ENCODE results near the gene NDUFA12. TPM values are rescaled to one million over a fixed set of nuclear protein-coding genes. Genes with fewer than 3 reads are reported as not detected.

The NDUFA12 gene
- 116 and 123 TPM in 2 replicates for total RNA-seq (2014; rRNA removed; shearing (Covaris generic))

- Histone ChIP-seq H3K4me3 (peak within 1 kb of the TSS; percentile 75), H3K9me3 (replicated peaks) (no peaks in the 10 kb centered on the region; the same call in 1 of the 2 replicates), H3K4me1 (peaks cover 2% of the 10 kb centered on the region; the same call in 1 of the 2 replicates), H3K27me3 (no peaks in the 10 kb centered on the region), H3K36me3 (peaks cover 8% of the 10 kb centered on the region; the same call in 1 of the 2 replicates), H3K27ac (peak within 1 kb of the TSS; percentile 65)
- peak; percentile 96 for DNase-seq
Observed at GRCh38 chr12:95003213-95003920, at the start of gene NDUFA12. Gene NDUFA12, minus strand, starts transcription at chr12:95003697. Its CDS starts 17 bp downstream, at chr12:95003680.

- Histone ChIP-seq H3K36me3 (peaks cover 36% of the 10 kb centered on the region), H3K27me3 (no peaks in the 10 kb centered on the region), H3K27ac (no peak overlapping the region), H3K4me3 (no peak overlapping the region), H3K4me1 (peaks cover 13% of the 10 kb centered on the region), H3K9me3 (replicated peaks) (no peaks in the 10 kb centered on the region)
- no peak for DNase-seq
Observed at GRCh38 chr12:95051241-95051640, 47.7 kb upstream of the NDUFA12 start.

GRCh38 chr12:95037906-95038305, 34.4 kb upstream of the NDUFA12 start:
- Histone ChIP-seq H3K9me3 (replicated peaks) (no peaks in the 10 kb centered on the region), H3K27me3 (no peaks in the 10 kb centered on the region), H3K4me1 (no peaks in the 10 kb centered on the region), H3K36me3 (peaks cover 7% of the 10 kb centered on the region), H3K27ac (no peak overlapping the region), H3K4me3 (no peak overlapping the region)
- DNase-seq, result no peak

GRCh38 chr12:95034750-95035149, 31.3 kb upstream of the NDUFA12 start:
- no peak for DNase-seq
- no peak overlapping the region for H3K27ac ChIP-seq
- no peak overlapping the region for H3K4me3 ChIP-seq
- H3K9me3 ChIP-seq (replicated peaks), result no peaks in the 10 kb centered on the region
- peaks cover 10% of the 10 kb centered on the region for H3K36me3 ChIP-seq
- H3K4me1 ChIP-seq, result no peaks in the 10 kb centered on the region
- H3K27me3 ChIP-seq, result no peaks in the 10 kb centered on the region

GRCh38 chr12:95022477-95022876, 19.0 kb upstream of the NDUFA12 start:
- no peak overlapping the region for H3K27ac ChIP-seq
- H3K36me3 ChIP-seq, result peaks cover 17% of the 10 kb centered on the region
- H3K9me3 ChIP-seq (replicated peaks), result no peaks in the 10 kb centered on the region
- DNase-seq, result no peak
- no peaks in the 10 kb centered on the region for H3K27me3 ChIP-seq
- H3K4me3 ChIP-seq, result no peak overlapping the region
- H3K4me1 ChIP-seq, result no peaks in the 10 kb centered on the region

- H3K4me3 ChIP-seq, result no peak overlapping the region
- no peaks in the 10 kb centered on the region for H3K27me3 ChIP-seq
- peaks cover 5% of the 10 kb centered on the region; the same call in 1 of the 2 replicates for H3K36me3 ChIP-seq
- DNase-seq, result no peak
- H3K4me1 ChIP-seq, result no peaks in the 10 kb centered on the region
- no peaks in the 10 kb centered on the region for H3K9me3 ChIP-seq (replicated peaks)
- no peak overlapping the region for H3K27ac ChIP-seq
Observed at GRCh38 chr12:95017482-95017881, 14.0 kb upstream of the NDUFA12 start.

- H3K27ac ChIP-seq, result no peak overlapping the region
- no peaks in the 10 kb centered on the region for H3K9me3 ChIP-seq (replicated peaks)
Observed at GRCh38 chr12:95016120-95016519, 12.6 kb upstream of the NDUFA12 start.

GRCh38 chr12:95014554-95014953, 11.1 kb upstream of the NDUFA12 start:
- Histone ChIP-seq H3K27ac (no peak overlapping the region), H3K4me1 (no peaks in the 10 kb centered on the region), H3K9me3 (replicated peaks) (no peaks in the 10 kb centered on the region), H3K27me3 (no peaks in the 10 kb centered on the region), H3K4me3 (no peak overlapping the region), H3K36me3 (peaks cover 1% of the 10 kb centered on the region; the same call in 1 of the 2 replicates)
- no peak for DNase-seq

More at GRCh38 chr12:95016120-95016519, 12.6 kb upstream of the NDUFA12 start:
- no peak for DNase-seq
- H3K27me3 ChIP-seq, result no peaks in the 10 kb centered on the region
- H3K4me3 ChIP-seq, result no peak overlapping the region
- H3K36me3 ChIP-seq, result peaks cover 5% of the 10 kb centered on the region; the same call in 1 of the 2 replicates
- no peaks in the 10 kb centered on the region for H3K4me1 ChIP-seq

GRCh38 chr12:95006206-95006605, 2.7 kb upstream of the NDUFA12 start:
- Histone ChIP-seq H3K27me3 (no peaks in the 10 kb centered on the region), H3K27ac (no peak overlapping the region), H3K4me3 (no peak overlapping the region), H3K4me1 (peaks cover 2% of the 10 kb centered on the region; the same call in 1 of the 2 replicates), H3K36me3 (no peaks in the 10 kb centered on the region), H3K9me3 (replicated peaks) (no peaks in the 10 kb centered on the region; the same call in 1 of the 2 replicates)
- no peak for DNase-seq

GRCh38 chr12:95004610-95005009, 1.1 kb upstream of the NDUFA12 start:
- H3K4me3 ChIP-seq, result no peak overlapping the region
- H3K9me3 ChIP-seq (replicated peaks), result no peaks in the 10 kb centered on the region; the same call in 1 of the 2 replicates
- H3K36me3 ChIP-seq, result peaks cover 4% of the 10 kb centered on the region; the same call in 1 of the 2 replicates
- H3K27me3 ChIP-seq, result no peaks in the 10 kb centered on the region
- peaks cover 2% of the 10 kb centered on the region; the same call in 1 of the 2 replicates for H3K4me1 ChIP-seq
- H3K27ac ChIP-seq, result no peak overlapping the region
- no peak for DNase-seq

GRCh38 chr12:95003921-95004272, 400 bp upstream of the NDUFA12 start:
- Histone ChIP-seq H3K27me3 (no peaks in the 10 kb centered on the region), H3K9me3 (replicated peaks) (no peaks in the 10 kb centered on the region; the same call in 1 of the 2 replicates), H3K4me3 (peak overlapping the region; percentile 75), H3K36me3 (peaks cover 8% of the 10 kb centered on the region; the same call in 1 of the 2 replicates), H3K27ac (peak overlapping the region; percentile 65; the same call in 1 of the 2 replicates), H3K4me1 (peaks cover 2% of the 10 kb centered on the region; the same call in 1 of the 2 replicates)
- no peak for DNase-seq

GRCh38 chr12:95002754-95003153, 743 bp downstream of the NDUFA12 start:
- Histone ChIP-seq H3K9me3 (replicated peaks) (no peaks in the 10 kb centered on the region; the same call in 1 of the 2 replicates), H3K4me1 (peaks cover 2% of the 10 kb centered on the region; the same call in 1 of the 2 replicates), H3K36me3 (peaks cover 8% of the 10 kb centered on the region; the same call in 1 of the 2 replicates), H3K27me3 (no peaks in the 10 kb centered on the region), H3K27ac (peak overlapping the region; percentile 65; the same call in 1 of the 2 replicates), H3K4me3 (peak overlapping the region; percentile 75)
- DNase-seq, result no peak

- no peaks in the 10 kb centered on the region for H3K27me3 ChIP-seq
Observed at GRCh38 chr12:94998326-94998725, 5.2 kb downstream of the NDUFA12 start.

GRCh38 chr12:94997726-94998125, 5.8 kb downstream of the NDUFA12 start:
- Histone ChIP-seq H3K4me3 (no peak overlapping the region), H3K27ac (no peak overlapping the region), H3K27me3 (no peaks in the 10 kb centered on the region), H3K36me3 (peaks cover 17% of the 10 kb centered on the region; the same call in 1 of the 2 replicates), H3K4me1 (peaks cover 2% of the 10 kb centered on the region; the same call in 1 of the 2 replicates), H3K9me3 (replicated peaks) (no peaks in the 10 kb centered on the region)
- DNase-seq, result no peak

More at GRCh38 chr12:94998326-94998725, 5.2 kb downstream of the NDUFA12 start:
- no peak overlapping the region for H3K27ac ChIP-seq
- no peak overlapping the region for H3K4me3 ChIP-seq
- H3K4me1 ChIP-seq, result peaks cover 2% of the 10 kb centered on the region; the same call in 1 of the 2 replicates
- peaks cover 17% of the 10 kb centered on the region; the same call in 1 of the 2 replicates for H3K36me3 ChIP-seq
- DNase-seq, result no peak
- no peaks in the 10 kb centered on the region for H3K9me3 ChIP-seq (replicated peaks)

GRCh38 chr12:94997061-94997460, 6.4 kb downstream of the NDUFA12 start:
- H3K9me3 ChIP-seq (replicated peaks), result no peaks in the 10 kb centered on the region
- no peak overlapping the region for H3K4me3 ChIP-seq
- H3K27me3 ChIP-seq, result no peaks in the 10 kb centered on the region
- DNase-seq, result no peak
- H3K36me3 ChIP-seq, result peaks cover 17% of the 10 kb centered on the region; the same call in 1 of the 2 replicates
- no peaks in the 10 kb centered on the region for H3K4me1 ChIP-seq
- H3K27ac ChIP-seq, result no peak overlapping the region
